Measurements from ENCODE around the gene ST6GALNAC6.

DNA sequence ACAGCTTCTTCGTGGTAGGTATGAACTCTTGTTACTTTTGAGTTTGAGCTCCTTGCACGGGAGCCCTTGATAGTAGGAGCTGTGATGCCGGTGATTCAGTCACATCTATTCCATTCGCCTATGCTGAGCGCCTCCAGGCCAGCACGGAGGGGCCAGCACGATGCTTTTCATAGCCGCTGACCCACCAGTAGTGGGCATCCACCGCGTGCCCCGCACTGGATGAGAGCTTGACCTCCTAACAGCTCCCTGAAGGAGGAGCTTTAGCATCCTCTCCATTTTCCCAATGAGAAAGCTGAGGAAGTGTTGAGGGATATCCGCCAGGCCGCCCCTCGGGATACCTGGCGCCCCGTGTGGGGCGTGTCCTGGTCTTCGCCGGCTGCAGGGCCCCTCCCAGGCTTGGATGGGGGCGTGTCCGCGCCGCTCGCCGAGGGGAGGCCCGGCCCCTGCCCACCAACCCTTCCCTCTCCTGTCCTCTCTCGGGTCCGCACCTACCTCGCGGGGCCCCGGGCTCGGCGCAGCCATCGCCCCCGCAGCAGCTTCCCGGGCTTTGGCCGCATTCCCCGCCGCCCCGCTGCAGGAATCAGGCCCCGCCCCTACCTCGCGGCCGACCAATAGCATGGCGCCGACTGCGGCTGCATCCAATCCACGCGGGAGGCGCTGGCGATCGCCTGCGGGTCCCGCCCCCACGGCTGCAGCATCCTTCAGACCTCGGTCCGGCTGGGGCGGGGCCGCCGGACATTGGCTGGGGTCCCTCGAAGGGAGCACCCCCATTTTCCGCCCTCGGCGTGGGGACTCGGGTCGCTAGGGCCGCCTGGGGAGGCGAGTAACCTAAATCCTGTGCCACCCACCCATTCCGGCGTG lies 31.1 kb upstream of the ST6GALNAC6 start, which contains the start of gene PIP5KL1:
- TF ChIP-seq CTCF (conservative IDR thresholded peaks at IDR 0.05; ENCODE audit: low read depth, low read length) (0 out of 2 replicates have a peak, but pooled peaks have one; percentile 10), MXI1 (IDR thresholded peaks at IDR 0.05; ENCODE audit: borderline replicate concordance, low read depth, low read length) (no peak), RAD21 (IDR thresholded peaks at IDR 0.05; ENCODE audit: low read length) (no peak), MAFK (IDR thresholded peaks at IDR 0.05; ENCODE audit: low read depth, low read length) (no peak)

Measured in IMR-90 (cell line).